Testis (tissue), 3 donors: ENCODE data around the gene HOXC12. TPM values are rescaled to one million over a fixed set of nuclear protein-coding genes. Genes with fewer than 3 reads are reported as not detected.

Experiments used
- DNase-seq: peaks from one replicate; pipeline ENCODE4 v3.0.0-alpha.2; 2019
- H3K27ac ChIP-seq, 2 donors: fragments of 200-600 bp; sonication (generic); one replicate each; pipeline ENCODE4 v1.5.1; 2019
- H3K27me3 ChIP-seq: fragments of 200-600 bp; sonication (generic); one replicate; pipeline ENCODE4 v1.5.1; 2019
- H3K36me3 ChIP-seq: fragments of 200-600 bp; sonication (generic); one replicate; pipeline ENCODE4 v1.5.1; 2017; ENCODE audit warnings: low read depth; ENCODE audit errors: missing control alignments
- H3K4me1 ChIP-seq: fragments of 200-600 bp; sonication (generic); one replicate; pipeline ENCODE4 v1.5.1; 2019
- H3K4me3 ChIP-seq, 2 donors: fragments of 200-600 bp; sonication (generic); one replicate each; pipeline ENCODE4 v1.5.1; 2017 to 2019
- H3K9me3 ChIP-seq: fragments of 200-600 bp; sonication (generic); one replicate; pipeline ENCODE4 v1.5.1; 2017
- POLR2A ChIP-seq: fragments of 450-650 bp; IDR thresholded peaks from one replicate; pipeline ENCODE4 v1.6.1; 2017; ENCODE audit warnings: antibody characterized with exemption, mild to moderate bottlenecking, moderate library complexity
- WGBS, 2 donors: methylation state at CpG; one replicate each; pipeline ENCODE4 v1.1.5; 2018; 5-methylcytosine and 5-hydroxymethylcytosine counted together
- intact Hi-C: fragments of 100-400 bp; cut with DNase I; formaldehyde crosslinking; loops from one replicate; pipeline ENCODE4 v1.15.1; 2023; ENCODE audit warnings: low total_unique reads
- polyA plus RNA-seq: library from polyadenylated mRNA; stranded (reverse); fragments of 350-450 nt; fragmentation: Illumina TruSeq; extraction: RNeasy Lipid Tissue Mini Kit (QIAGEN cat#74804); gene quantifications from one replicate; pipeline ENCODE4 v1.2.3, GENCODE V29; 2014; ENCODE audit warnings: low read depth, low replicate concordance; ENCODE audit not compliant: insufficient read depth
- total RNA-seq, 2 donors: library from RNA; depleted of rRNA; stranded (reverse); fragments of >200 nt; gene quantifications; one replicate each; pipeline ENCODE4 v1.2.3, GENCODE V29; 2016
- TF ChIP-seq, protein P1 (sequence below), 3 experiments: fragments of 450-650 bp in 2 of 3; fragments of 200-600 bp in 1 of 3; sonication (generic) in 1 of 3; IDR thresholded peaks; one replicate each; pipeline ENCODE4 v1.5.1; 2016 to 2019; ENCODE audit warnings: antibody characterized with exemption in 3 of 3, mild to moderate bottlenecking in 2 of 3, moderate library complexity in 1 of 3

Gene HOXC12
- total and polyA plus RNA-seq, 3 donors from 2014 or later = 0.06 TPM; not detected in 2

DNA sequence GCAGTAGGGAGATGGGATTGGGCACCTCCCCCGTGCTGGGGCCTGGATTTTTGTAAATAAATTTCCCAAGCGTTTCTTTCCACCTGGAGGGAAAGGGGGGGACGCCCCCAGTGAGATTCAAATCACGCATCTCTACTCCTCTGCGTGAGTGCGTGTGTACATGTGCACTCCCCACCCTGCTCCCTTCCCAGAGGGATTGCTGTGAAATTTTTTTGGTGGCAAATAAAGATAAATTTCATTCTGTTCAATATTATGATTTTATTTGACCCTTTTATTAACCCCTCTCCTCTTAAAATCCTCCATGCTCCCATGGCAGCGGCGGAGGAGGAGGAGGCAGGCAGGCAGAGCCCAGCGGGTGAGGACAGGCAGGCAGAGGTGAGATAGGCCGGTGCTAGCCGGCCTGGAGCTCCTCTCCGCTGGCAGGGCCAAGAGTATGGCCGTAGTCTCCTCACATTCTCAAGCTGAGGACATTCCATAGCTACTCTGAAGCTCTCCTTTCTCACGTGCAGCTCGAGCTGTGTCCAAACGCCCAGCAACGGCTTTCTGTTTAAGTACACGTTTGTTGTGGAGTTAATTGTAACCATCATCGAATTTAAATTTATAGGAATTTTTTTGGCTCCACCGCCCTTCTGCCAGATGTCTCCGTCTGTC, 21.6 kb downstream of the HOXC12 start:
- DNase-seq = no peak
- Histone ChIP-seq H3K4me3 (no peak overlapping the region), H3K4me1 (peaks cover 12% of the 10 kb centered on the region), H3K9me3 (no peaks in the 10 kb centered on the region), H3K27ac (no peak overlapping the region), H3K27me3 (peaks cover 10% of the 10 kb centered on the region), H3K36me3 (no peaks in the 10 kb centered on the region)
- no peak for TF ChIP-seq POLR2A
- TF ChIP-seq, protein P1, sequence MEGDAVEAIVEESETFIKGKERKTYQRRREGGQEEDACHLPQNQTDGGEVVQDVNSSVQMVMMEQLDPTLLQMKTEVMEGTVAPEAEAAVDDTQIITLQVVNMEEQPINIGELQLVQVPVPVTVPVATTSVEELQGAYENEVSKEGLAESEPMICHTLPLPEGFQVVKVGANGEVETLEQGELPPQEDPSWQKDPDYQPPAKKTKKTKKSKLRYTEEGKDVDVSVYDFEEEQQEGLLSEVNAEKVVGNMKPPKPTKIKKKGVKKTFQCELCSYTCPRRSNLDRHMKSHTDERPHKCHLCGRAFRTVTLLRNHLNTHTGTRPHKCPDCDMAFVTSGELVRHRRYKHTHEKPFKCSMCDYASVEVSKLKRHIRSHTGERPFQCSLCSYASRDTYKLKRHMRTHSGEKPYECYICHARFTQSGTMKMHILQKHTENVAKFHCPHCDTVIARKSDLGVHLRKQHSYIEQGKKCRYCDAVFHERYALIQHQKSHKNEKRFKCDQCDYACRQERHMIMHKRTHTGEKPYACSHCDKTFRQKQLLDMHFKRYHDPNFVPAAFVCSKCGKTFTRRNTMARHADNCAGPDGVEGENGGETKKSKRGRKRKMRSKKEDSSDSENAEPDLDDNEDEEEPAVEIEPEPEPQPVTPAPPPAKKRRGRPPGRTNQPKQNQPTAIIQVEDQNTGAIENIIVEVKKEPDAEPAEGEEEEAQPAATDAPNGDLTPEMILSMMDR (IDR thresholded peaks at IDR 0.05) = no peak
- intact Hi-C loops = no loop called here
- 18 to 34% methylated on average over 21 of the region's 21 CpGs for WGBS, 2 donors

DNA sequence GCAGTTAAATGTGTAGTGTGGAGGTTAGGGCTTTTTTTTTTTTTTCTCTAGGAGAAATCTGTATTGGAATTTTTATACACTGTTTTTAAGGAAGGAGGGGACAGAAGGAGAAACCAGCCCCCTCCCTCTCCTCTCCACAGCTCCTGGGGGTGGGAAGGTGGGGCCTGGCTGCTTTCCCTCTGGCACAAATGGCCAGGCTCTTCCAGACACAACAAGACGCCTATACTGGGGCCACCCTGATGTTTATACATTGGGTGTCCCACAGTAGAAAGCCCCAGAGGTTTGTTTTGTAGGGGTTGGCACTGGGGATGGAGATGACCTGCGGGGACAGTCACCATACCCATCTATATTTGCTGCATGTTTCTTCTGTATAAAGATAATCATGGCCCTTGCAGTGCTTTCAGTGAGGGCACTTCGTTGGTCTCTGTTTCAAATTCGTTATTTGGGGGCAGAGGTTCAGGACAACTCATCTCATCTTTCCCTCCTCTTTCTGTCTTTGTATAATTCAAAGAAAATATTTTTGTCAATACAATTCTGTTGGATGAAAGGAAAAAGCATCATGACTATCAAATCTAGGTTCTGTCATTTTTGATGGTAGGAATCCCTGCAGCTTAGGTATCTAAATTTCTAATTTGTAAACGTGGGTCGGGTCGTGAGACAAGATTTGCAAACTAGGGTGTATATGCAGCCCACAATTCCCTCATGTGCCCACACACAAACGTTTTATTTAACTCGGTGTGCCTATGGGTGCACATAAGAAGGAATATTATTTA, 22.3 kb downstream of the HOXC12 start:
- Histone ChIP-seq H3K36me3 (no peaks in the 10 kb centered on the region), H3K4me1 (peaks cover 12% of the 10 kb centered on the region), H3K4me3 (no peak overlapping the region), H3K27ac (no peak overlapping the region), H3K9me3 (no peaks in the 10 kb centered on the region), H3K27me3 (peaks cover 10% of the 10 kb centered on the region)
- intact Hi-C loops = no loop called here
- TF ChIP-seq, protein P1 (IDR thresholded peaks at IDR 0.05) = no peak
- no peak for TF ChIP-seq POLR2A
- 53% methylated on average over 9 of the region's 9 CpGs for WGBS, 2 donors
- DNase-seq = no peak

DNA sequence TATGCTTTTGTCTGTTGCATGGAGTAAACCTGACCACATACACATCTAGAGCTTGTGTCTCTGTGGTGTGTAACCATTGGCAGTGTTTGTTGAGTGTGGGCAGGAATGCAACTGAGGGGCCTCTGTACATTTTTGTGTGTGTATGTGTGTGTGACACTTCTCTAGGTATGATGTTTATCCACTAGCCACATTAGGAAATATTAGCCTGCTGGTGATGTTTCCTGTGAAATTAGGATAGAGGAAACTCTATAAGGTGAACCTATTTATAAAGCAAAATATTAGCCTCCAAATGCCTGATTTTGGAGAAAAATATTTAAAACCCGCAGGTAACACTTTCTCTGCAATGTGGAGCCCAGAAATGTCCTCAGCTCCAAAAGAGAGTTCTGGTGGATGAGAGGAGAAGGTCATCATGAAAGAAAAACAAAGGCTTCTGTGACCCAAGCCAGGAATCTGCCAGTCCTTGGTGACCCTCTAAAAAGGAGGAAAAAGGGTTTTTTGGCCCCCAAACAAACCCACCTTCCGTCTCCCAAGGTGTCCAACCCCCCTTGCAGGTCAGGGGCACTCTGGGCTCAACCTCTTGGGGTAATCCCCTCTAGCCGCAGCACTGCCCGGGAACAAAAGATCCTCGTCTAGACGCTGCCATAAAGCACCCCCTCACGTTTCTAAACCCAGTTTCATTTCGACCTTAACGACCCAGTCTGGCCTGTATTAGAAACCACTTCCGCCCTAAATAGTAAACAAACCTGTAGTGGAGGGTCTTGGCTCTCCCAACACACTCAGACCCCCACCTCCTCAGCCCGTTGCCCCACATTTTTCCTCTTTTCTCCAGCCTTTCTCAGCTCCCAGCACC, 23.1 kb downstream of the HOXC12 start:
- 17 to 28% methylated on average over 11 of the region's 11 CpGs for WGBS, 2 donors
- H3K36me3 ChIP-seq = no peaks in the 10 kb centered on the region
- no peak for DNase-seq
- TF ChIP-seq, protein P1 (IDR thresholded peaks at IDR 0.05) = no peak
- no peak for TF ChIP-seq POLR2A
- no peak overlapping the region for H3K27ac ChIP-seq
- intact Hi-C loops = no loop called here
- no peaks in the 10 kb centered on the region for H3K9me3 ChIP-seq
- H3K27me3 ChIP-seq = peaks cover 10% of the 10 kb centered on the region
- H3K4me3 ChIP-seq = no peak overlapping the region
- H3K4me1 ChIP-seq = peaks cover 12% of the 10 kb centered on the region

GRCh38 chr12:53978477-53979356, 24.0 kb downstream of the HOXC12 start:
- intact Hi-C loops = no loop called here
- Histone ChIP-seq H3K27me3 (peaks cover 10% of the 10 kb centered on the region), H3K36me3 (no peaks in the 10 kb centered on the region), H3K9me3 (no peaks in the 10 kb centered on the region), H3K4me1 (peaks cover 12% of the 10 kb centered on the region), H3K4me3 (no peak overlapping the region), H3K27ac (no peak overlapping the region)
- no peak for TF ChIP-seq POLR2A
- TF ChIP-seq, protein P1 (IDR thresholded peaks at IDR 0.05) = no peak
- DNase-seq = no peak
- 47 to 53% methylated on average over 14 to 15 of the region's 15 CpGs for WGBS, 2 donors
